Tibial nerve (tissue), 4 donors: ENCODE measurements around the gene RASAL2. TPM values are rescaled to one million over a fixed set of nuclear protein-coding genes. Genes with fewer than 3 reads are reported as not detected.
"Not testable (repeated sequence)": the region's sequence is repeated elsewhere in the genome, so short reads cannot be mapped to it uniquely, and the experiment has no call there.

Experiments used
- DNase-seq, 2 donors: peaks; one replicate each; pipeline ENCODE4 v3.0.0-alpha.2; 2019; ENCODE audit warnings: low spot score in 2 of 2
- H3K27ac ChIP-seq, 4 donors: fragments of 200-600 bp; sonication (generic) in 3 of 4; one replicate each; pipeline ENCODE4 v1.5.1; 2017 to 2019; ENCODE audit warnings: mild to moderate bottlenecking in 1 of 4
- H3K27me3 ChIP-seq, 2 donors: fragments of 200-600 bp; sonication (generic) in 1 of 2; one replicate each; pipeline versions ENCODE4 v1.5.1 to v1.6.0; 2017 to 2019
- H3K36me3 ChIP-seq, 3 donors: fragments of 200-600 bp; sonication (generic); one replicate each; pipeline ENCODE4 v1.5.1; 2018 to 2019
- H3K4me1 ChIP-seq, 4 donors: fragments of 200-600 bp; sonication (generic) in 3 of 4; one replicate each; pipeline ENCODE4 v1.5.1; 2017 to 2019
- H3K4me3 ChIP-seq, 4 donors: fragments of 200-600 bp; sonication (generic) in 3 of 4; one replicate each; pipeline ENCODE4 v1.5.1; 2017 to 2019; ENCODE audit warnings: mild to moderate bottlenecking in 1 of 4, moderate library complexity in 1 of 4
- H3K9me3 ChIP-seq, 4 donors: fragments of 200-600 bp; sonication (generic) in 3 of 4; one replicate each; pipeline ENCODE4 v1.5.1; 2017 to 2019
- CTCF ChIP-seq, 5 experiments: fragments of 200-600 bp in 3 of 5; fragments of 450-650 bp in 2 of 5; sonication (generic) in 3 of 5; IDR thresholded peaks; one replicate each; pipeline ENCODE4 v1.5.1; 2016 to 2019; ENCODE audit warnings: antibody characterized with exemption in 5 of 5, mild to moderate bottlenecking in 3 of 5, moderate library complexity in 2 of 5
- EP300 ChIP-seq, 2 donors: sonication (generic); formaldehyde crosslinking; IDR thresholded peaks; one replicate each; pipeline ENCODE4 v1.6.1; 2017; ENCODE audit warnings: antibody characterized with exemption in 2 of 2, mild to moderate bottlenecking in 1 of 2
- POLR2A ChIP-seq, 2 donors: fragments of 450-650 bp; IDR thresholded peaks; one replicate each; pipeline ENCODE4 v1.6.1; 2017; ENCODE audit warnings: antibody characterized with exemption in 2 of 2, mild to moderate bottlenecking in 2 of 2, moderate library complexity in 2 of 2
- WGBS, 2 donors: methylation state at CpG; one replicate each; pipeline ENCODE4 v1.1.5; 2018; 5-methylcytosine and 5-hydroxymethylcytosine counted together
- total RNA-seq, 4 donors: library from RNA; depleted of rRNA; stranded (reverse); fragments of >200 nt; gene quantifications; one replicate each; pipeline ENCODE4 v1.1.0, GENCODE V29; 2016

The RASAL2 gene
- total RNA-seq, 4 donors from 2014 or later, result 40.5 to 44.8 (median 43.0) TPM

GRCh38 chr1:178086766-178087165 is 7.1 kb upstream of the RASAL2 start:
- Histone ChIP-seq H3K9me3 (no peaks in the 10 kb centered on the region), H3K36me3 (no peaks in the 10 kb centered on the region), H3K4me3 (no peak overlapping the region), H3K4me1 (peaks cover 0 to 9% (median 3%) of the 10 kb centered on the region in 4 donors), H3K27ac (peak overlapping the region in 2 of 4 donors; percentile 32 to 61), H3K27me3 (no peaks in the 10 kb centered on the region)
- WGBS, 2 donors, result 41 to 44% methylated on average over 4 of the region's 4 CpGs
- no peak for DNase-seq
- no peak for TF ChIP-seq CTCF (IDR thresholded peaks at IDR 0.05)
- TF ChIP-seq EP300 (IDR thresholded peaks at IDR 0.05), result no peak
- TF ChIP-seq POLR2A (IDR thresholded peaks at IDR 0.05), result no peak

- no peak for DNase-seq
- peaks cover 0 to 21% (median 6%) of the 10 kb centered on the region in 4 donors for H3K4me1 ChIP-seq
- TF ChIP-seq EP300 (IDR thresholded peaks at IDR 0.05) (no peak), CTCF (IDR thresholded peaks at IDR 0.05) (no peak), POLR2A (IDR thresholded peaks at IDR 0.05) (no peak)
- H3K27me3 ChIP-seq, result no peaks in the 10 kb centered on the region
- H3K9me3 ChIP-seq, result no peaks in the 10 kb centered on the region
- H3K27ac ChIP-seq, result no peak overlapping the region
- H3K36me3 ChIP-seq, result no peaks in the 10 kb centered on the region
- no peak overlapping the region for H3K4me3 ChIP-seq
- WGBS, 2 donors, result 78 to 87% methylated on average over 2 of the region's 2 CpGs
These were observed 5.3 kb upstream of the RASAL2 start for GRCh38 chr1:178088651-178089050.

DNA sequence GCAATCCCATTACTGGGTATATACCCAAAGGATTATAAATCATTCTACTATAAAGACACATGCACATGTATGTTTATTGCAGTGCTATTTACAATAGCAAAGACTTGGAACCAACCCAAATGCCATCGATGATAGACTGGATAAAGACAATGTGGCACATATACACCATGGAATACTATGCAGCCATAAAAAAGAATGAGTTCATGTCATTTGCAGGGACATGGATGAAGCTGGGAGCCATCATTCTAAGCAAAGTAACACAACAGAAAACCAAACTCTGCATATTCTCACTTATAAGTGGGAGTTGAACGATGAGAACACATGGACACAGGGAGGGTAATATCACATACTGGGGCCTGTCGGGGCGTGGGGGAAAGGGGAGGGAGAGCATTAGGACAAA is 2.5 kb upstream of the RASAL2 start:
- not testable (repeated sequence) for DNase-seq, H3K4me3 ChIP-seq, H3K9me3 ChIP-seq, H3K27ac ChIP-seq, H3K27me3 ChIP-seq, H3K36me3 ChIP-seq
- H3K4me1 ChIP-seq, result peaks cover 0 to 34% (median 4%) of the 10 kb centered on the region in 4 donors
- 93% methylated on average over 4 of the region's 4 CpGs for WGBS, 2 donors

GRCh38 chr1:178091986-178092745 is 1.7 kb upstream of the RASAL2 start:
- H3K27me3 ChIP-seq, result no peaks in the 10 kb centered on the region
- 77 to 80% methylated on average over 3 of the region's 3 CpGs for WGBS, 2 donors
- peaks cover 0 to 37% (median 2%) of the 10 kb centered on the region in 4 donors for H3K4me1 ChIP-seq
- no peaks in the 10 kb centered on the region for H3K9me3 ChIP-seq
- TF ChIP-seq POLR2A (IDR thresholded peaks at IDR 0.05), result no peak
- H3K36me3 ChIP-seq, result no peaks in the 10 kb centered on the region
- peak overlapping the region in 1 of 4 donors; percentile 97 for H3K4me3 ChIP-seq
- DNase-seq, result no peak
- H3K27ac ChIP-seq, result no peak overlapping the region

GRCh38 chr1:178092878-178093493 is 918 bp upstream of the RASAL2 start:
- Histone ChIP-seq H3K27ac (peak overlapping the region in 3 of 4 donors; percentile 22 to 94 (median 93)), H3K36me3 (no peaks in the 10 kb centered on the region), H3K27me3 (no peaks in the 10 kb centered on the region), H3K4me1 (peaks cover 0 to 40% (median 2%) of the 10 kb centered on the region in 4 donors), H3K4me3 (peak overlapping the region; percentile 56 to 97 (median 86)), H3K9me3 (no peaks in the 10 kb centered on the region)
- DNase-seq, result peak in 1 of 2 donors; percentile 11
- no peak for TF ChIP-seq POLR2A (IDR thresholded peaks at IDR 0.05)
- no peak for TF ChIP-seq CTCF (IDR thresholded peaks at IDR 0.05)
- TF ChIP-seq EP300 (IDR thresholded peaks at IDR 0.05), result no peak
- 5% methylated on average over 11 of the region's 11 CpGs for WGBS, 2 donors

DNA sequence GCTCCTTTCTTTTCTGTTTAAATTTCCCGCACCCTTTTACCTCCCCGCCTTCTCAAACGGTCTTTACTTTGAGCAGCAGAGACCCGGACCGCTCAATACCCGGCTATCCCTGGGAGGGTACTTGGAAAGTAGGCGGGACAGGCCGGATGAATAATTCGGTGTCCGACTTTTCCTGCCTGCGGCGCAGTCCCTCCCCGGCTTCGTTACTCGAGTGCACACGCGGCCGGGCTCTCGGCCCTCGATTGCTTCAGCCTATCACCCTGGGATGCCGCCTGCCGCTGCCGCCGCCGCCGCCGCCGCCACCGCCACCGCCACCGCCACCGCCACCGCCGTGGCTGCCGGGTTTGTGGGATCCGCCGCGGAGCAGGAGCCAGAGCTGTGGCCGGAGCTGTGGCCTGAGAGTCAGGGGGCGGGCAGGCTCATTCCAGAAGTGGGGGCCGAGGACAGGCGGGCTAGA is 382 bp upstream of the RASAL2 start:
- no peaks in the 10 kb centered on the region for H3K36me3 ChIP-seq
- H3K4me1 ChIP-seq, result peaks cover 0 to 45% (median 2%) of the 10 kb centered on the region in 4 donors
- H3K9me3 ChIP-seq, result no peaks in the 10 kb centered on the region
- DNase-seq, result peak; percentile 77 to 79
- peak overlapping the region; percentile 35 to 94 (median 89) for H3K27ac ChIP-seq
- peak overlapping the region; percentile 56 to 97 (median 86) for H3K4me3 ChIP-seq
- TF ChIP-seq EP300 (IDR thresholded peaks at IDR 0.05) (peak in 1 of 2 donors; percentile 32), CTCF (IDR thresholded peaks at IDR 0.05) (peak in 1 of 5 experiments; percentile 6), POLR2A (IDR thresholded peaks at IDR 0.05) (peak in 1 of 2 donors; percentile 13)
- WGBS, 2 donors, result 1% methylated on average over 20 to 27 of the region's 42 CpGs
- no peaks in the 10 kb centered on the region for H3K27me3 ChIP-seq
